H9 (cell line): ENCODE data around the gene CCDC27. TPM values are rescaled to one million over a fixed set of nuclear protein-coding genes. Genes with fewer than 3 reads are reported as not detected.
"Not testable (repeated sequence)": the region's sequence is repeated elsewhere in the genome, so short reads cannot be mapped to it uniquely, and the experiment has no call there.

Experiments used
- DNase-seq: peaks from one replicate; pipeline ENCODE4 v3.0.0-alpha.2; 2017
- H2AFZ ChIP-seq: one replicate; pipeline ENCODE4 v1.6.1; 2013; ENCODE audit warnings: mild to moderate bottlenecking, low read length, control low read depth, moderate library complexity
- H2AK5ac ChIP-seq: 2 replicates; pipeline ENCODE4 v1.6.1; 2013; ENCODE audit warnings: low read length, control low read depth, mixed read lengths; ENCODE audit not compliant: insufficient read length
- H2BK120ac ChIP-seq: one replicate; pipeline ENCODE4 v1.6.1; 2013; ENCODE audit warnings: low read depth, mild to moderate bottlenecking, low read length, control low read depth, inconsistent platforms; ENCODE audit not compliant: poor library complexity, severe bottlenecking
- H2BK12ac ChIP-seq: 2 replicates; pipeline ENCODE4 v1.6.1; 2013; ENCODE audit warnings: low read length, control low read depth, mixed read lengths, low read depth; ENCODE audit not compliant: insufficient read length
- H2BK15ac ChIP-seq: 2 replicates; pipeline ENCODE4 v1.6.1; 2013; ENCODE audit warnings: low read depth, low read length, control low read depth
- H2BK20ac ChIP-seq: one replicate; pipeline ENCODE4 v1.6.1; 2013; ENCODE audit warnings: low read depth, mild to moderate bottlenecking, low read length, control low read depth, inconsistent platforms; ENCODE audit not compliant: poor library complexity, severe bottlenecking
- H2BK5ac ChIP-seq: 2 replicates; pipeline ENCODE4 v1.6.1; 2013; ENCODE audit warnings: low read length, control low read depth, mixed read lengths; ENCODE audit not compliant: insufficient read length
- H3K14ac ChIP-seq: 2 replicates; pipeline ENCODE4 v1.6.1; 2013; ENCODE audit warnings: low read length, control low read depth; ENCODE audit not compliant: insufficient read depth
- H3K18ac ChIP-seq: 2 replicates; pipeline ENCODE4 v1.6.1; 2013; ENCODE audit warnings: low read depth, mild to moderate bottlenecking, mixed read lengths, low read length, control low read depth; ENCODE audit not compliant: insufficient read length
- H3K23ac ChIP-seq: 2 replicates; pipeline ENCODE4 v1.6.1; 2013; ENCODE audit warnings: low read length, control low read depth, mixed read lengths, low read depth; ENCODE audit not compliant: insufficient read length
- H3K23me2 ChIP-seq: 2 replicates; pipeline ENCODE4 v1.6.1; 2013; ENCODE audit warnings: low read depth, mild to moderate bottlenecking, mixed read lengths, low read length, control low read depth; ENCODE audit not compliant: insufficient read length, poor library complexity, severe bottlenecking
- H3K27ac ChIP-seq: 2 replicates; pipeline ENCODE4 v1.5.1; 2013; ENCODE audit warnings: low read length, control low read depth, mixed read lengths, low read depth; ENCODE audit not compliant: insufficient read length
- H3K27me3 ChIP-seq: 2 replicates; pipeline ENCODE4 v1.6.1; 2013; ENCODE audit warnings: low read length, control low read depth, inconsistent platforms; ENCODE audit not compliant: insufficient read depth
- H3K4ac ChIP-seq: 2 replicates; pipeline ENCODE4 v1.6.1; 2013; ENCODE audit warnings: low read depth, mild to moderate bottlenecking, control low read depth, inconsistent platforms, low read length, moderate library complexity
- H3K4me1 ChIP-seq: 2 replicates; pipeline ENCODE4 v1.6.1; 2013; ENCODE audit warnings: low read length, control low read depth, inconsistent platforms; ENCODE audit not compliant: insufficient read depth
- H3K4me2 ChIP-seq: 2 replicates; pipeline ENCODE4 v1.6.1; 2013; ENCODE audit warnings: low read length, control low read depth, mixed read lengths; ENCODE audit not compliant: insufficient read length, insufficient read depth
- H3K56ac ChIP-seq: 2 replicates; pipeline ENCODE4 v1.6.1; 2013; ENCODE audit warnings: low read depth, mild to moderate bottlenecking, mixed read lengths, low read length, control low read depth; ENCODE audit not compliant: insufficient read length
- H3K79me1 ChIP-seq: 2 replicates; pipeline ENCODE4 v1.6.1; 2013; ENCODE audit warnings: low read depth, mild to moderate bottlenecking, moderate library complexity, low read length, control low read depth, inconsistent platforms; ENCODE audit not compliant: insufficient read depth, poor library complexity, severe bottlenecking
- H3K79me2 ChIP-seq: 2 replicates; pipeline ENCODE4 v1.6.1; 2013; ENCODE audit warnings: low read length, control low read depth, inconsistent platforms; ENCODE audit not compliant: insufficient read depth
- H3K9ac ChIP-seq: 2 replicates; pipeline ENCODE4 v1.6.1; 2013; ENCODE audit warnings: low read length, control low read depth, mixed read lengths; ENCODE audit not compliant: insufficient read length; ENCODE audit errors: extremely low read depth
- H3K9me3 ChIP-seq: one replicate; pipeline ENCODE4 v1.6.1; 2013; ENCODE audit warnings: low read depth, low read length, inconsistent platforms; ENCODE audit not compliant: control insufficient read depth
- H3T11ph ChIP-seq: one replicate; pipeline ENCODE4 v1.6.1; 2013; ENCODE audit warnings: mild to moderate bottlenecking, low read length, control low read depth, inconsistent platforms
- H4K20me1 ChIP-seq: one replicate; pipeline ENCODE4 v1.6.1; 2013; ENCODE audit not compliant: control insufficient read depth, insufficient read length, insufficient read depth
- H4K5ac ChIP-seq: 2 replicates; pipeline ENCODE4 v1.6.1; 2013; ENCODE audit warnings: low read depth, mild to moderate bottlenecking, mixed read lengths, low read length, control low read depth; ENCODE audit not compliant: insufficient read length
- H4K8ac ChIP-seq: replicated peaks from 2 replicates; pipeline ENCODE4 v1.6.1; 2013; ENCODE audit warnings: low read length, control low read depth, mixed read lengths, low read depth; ENCODE audit not compliant: insufficient read length
- H4K91ac ChIP-seq: 2 replicates; pipeline ENCODE4 v1.6.1; 2013; ENCODE audit warnings: low read depth, mild to moderate bottlenecking, moderate library complexity, mixed read lengths, low read length, control low read depth; ENCODE audit not compliant: insufficient read length
- H3K27ac Mint-ChIP-seq, 3 experiments: 2 replicates in 2 of 3; 3 replicates in 1 of 3; pipeline ENCODE4 v1.8.0; 2020 to 2021; ENCODE audit warnings: mixed read lengths in 3 of 3, mild to moderate bottlenecking in 1 of 3, moderate library complexity in 1 of 3
- H3K27me3 Mint-ChIP-seq: 2 replicates; pipeline ENCODE4 v1.8.0; 2021; ENCODE audit warnings: low read depth, mild to moderate bottlenecking, moderate library complexity, mixed read lengths
- H3K36me3 Mint-ChIP-seq, 3 experiments: 2 replicates in 2 of 3; 3 replicates in 1 of 3; pipeline ENCODE4 v1.8.0; 2020 to 2021; ENCODE audit warnings: low read depth in 3 of 3, mixed read lengths in 3 of 3; ENCODE audit not compliant: insufficient read depth in 1 of 3
- H3K4me1 Mint-ChIP-seq, 2 experiments: 2 replicates each; pipeline ENCODE4 v1.8.0; 2020; ENCODE audit warnings: mixed read lengths in 2 of 2
- H3K4me3 Mint-ChIP-seq, 2 experiments: 2 replicates in 1 of 2; 3 replicates in 1 of 2; pipeline ENCODE4 v1.8.0; 2020 to 2021; ENCODE audit warnings: mild to moderate bottlenecking in 2 of 2, mixed read lengths in 2 of 2, moderate library complexity in 1 of 2
- H3K9me3 Mint-ChIP-seq, 2 experiments: 2 replicates in 1 of 2; 3 replicates in 1 of 2; pipeline ENCODE4 v1.8.0; 2020; ENCODE audit warnings: mild to moderate bottlenecking in 2 of 2, mixed read lengths in 2 of 2, moderate library complexity in 1 of 2
- CTCF ChIP-seq: fragments of 200-600 bp; sonication (generic); conservative IDR thresholded peaks from 3 replicates; pipeline ENCODE4 v1.8.0; 2021; ENCODE audit warnings: antibody characterized with exemption, mild to moderate bottlenecking
- WGBS: extraction: QIAGEN DNeasy Blood & Tissue Kit; methylation state at CpG from one replicate; pipeline ENCODE4 v1.1.7; 2013; ENCODE audit warnings: missing lambda C conversion rate, low lambda C conversion rate, mixed read lengths; ENCODE audit not compliant: insufficient read length; ENCODE audit errors: extremely low coverage; 5-methylcytosine and 5-hydroxymethylcytosine counted together
- total RNA-seq: library from RNA; stranded (reverse); gene quantifications from 2 replicates; pipeline ENCODE4 v1.2.1, GENCODE V29; 2021

CCDC27 gene
- total RNA-seq, 1 experiment from 2014 or later: not detected

- no peak overlapping the region for H2BK5ac ChIP-seq
- H4K91ac ChIP-seq: no peak overlapping the region
- no peaks in the 10 kb centered on the region for H4K20me1 ChIP-seq
- no peak overlapping the region for H2AFZ ChIP-seq
- no peaks in the 10 kb centered on the region for H3K4me1 ChIP-seq
- Mint-ChIP-seq H3K27me3 (peaks cover 19% of the 10 kb centered on the region), H3K36me3 (peaks cover 10 to 12% (median 10%) of the 10 kb centered on the region in 3 experiments), H3K27ac (no peak overlapping the region), H3K9me3 (peaks cover 41% of the 10 kb centered on the region in 2 experiments), H3K4me3 (no peak overlapping the region), H3K4me1 (peaks cover 6 to 7% of the 10 kb centered on the region in 2 experiments)
- H2BK20ac ChIP-seq: no peak overlapping the region
- H2BK15ac ChIP-seq: no peak overlapping the region
- H3K18ac ChIP-seq: no peak overlapping the region
- no peak overlapping the region for H3K27ac ChIP-seq
- peaks cover 13% of the 10 kb centered on the region for H3K9me3 ChIP-seq
- no peak overlapping the region for H3K4ac ChIP-seq
- H4K5ac ChIP-seq: no peak overlapping the region
- no peaks in the 10 kb centered on the region for H3K79me2 ChIP-seq
- no peak for DNase-seq
- no peak overlapping the region for H3K4me2 ChIP-seq
- H2AK5ac ChIP-seq: no peak overlapping the region
- no peak overlapping the region for H3K14ac ChIP-seq
- no CpG with 5 or more reads among the region's 7 CpGs for WGBS
- no peak overlapping the region for H4K8ac ChIP-seq
- H2BK12ac ChIP-seq: no peak overlapping the region
- no peaks in the 10 kb centered on the region for H3K23me2 ChIP-seq
- no peak overlapping the region for H3K9ac ChIP-seq
- no peak for TF ChIP-seq CTCF
- H3K79me1 ChIP-seq: no peaks in the 10 kb centered on the region
- H2BK120ac ChIP-seq: no peak overlapping the region
- H3K56ac ChIP-seq: no peak overlapping the region
- no peak overlapping the region for H3T11ph ChIP-seq
- no peak overlapping the region for H3K23ac ChIP-seq
- no peaks in the 10 kb centered on the region for H3K27me3 ChIP-seq
Measured at GRCh38 chr1:3809680-3810079, 57.4 kb downstream of the CCDC27 start.

GRCh38 chr1:3810149-3810761 lies 58.0 kb downstream of the CCDC27 start:
- H4K20me1 ChIP-seq, H2AK5ac ChIP-seq, H2BK120ac ChIP-seq, H2BK20ac ChIP-seq, H3K4me1 ChIP-seq, H3K4ac ChIP-seq, H4K91ac ChIP-seq, H3T11ph ChIP-seq, H3K18ac ChIP-seq, H3K4me2 ChIP-seq, H3K14ac ChIP-seq, H2BK12ac ChIP-seq, H2BK15ac ChIP-seq, H3K4me3 Mint-ChIP-seq, H3K56ac ChIP-seq, H3K9ac ChIP-seq, H3K23me2 ChIP-seq, H4K8ac ChIP-seq, H3K27ac Mint-ChIP-seq, H2AFZ ChIP-seq, H3K23ac ChIP-seq, H3K4me1 Mint-ChIP-seq, H3K79me1 ChIP-seq, H2BK5ac ChIP-seq, H3K27ac ChIP-seq, H4K5ac ChIP-seq, H3K27me3 ChIP-seq, DNase-seq, H3K79me2 ChIP-seq: not testable (repeated sequence)
- H3K27me3 Mint-ChIP-seq: peaks cover 14% of the 10 kb centered on the region
- peaks cover 8 to 12% (median 10%) of the 10 kb centered on the region in 3 experiments for H3K36me3 Mint-ChIP-seq
- peaks cover 35 to 36% of the 10 kb centered on the region in 2 experiments for H3K9me3 Mint-ChIP-seq
- peaks cover 10% of the 10 kb centered on the region for H3K9me3 ChIP-seq
- no CpG with 5 or more reads among the region's 9 CpGs for WGBS
